A673 (cell line): ENCODE results near the gene DTNA. TPM values are rescaled to one million over a fixed set of nuclear protein-coding genes. Genes with fewer than 3 reads are reported as not detected.
A peak's percentile ranks its signal among the peaks of the same experiment; 100 is the strongest.

Source experiments
- BruUV-seq: library from RNA; stranded (reverse); fragments of 400-500 nt; replicated peaks from 2 replicates; lab custom pipeline; 2021; lab: Mats Ljungman, UMichigan
- CTCF ChIA-PET: fragments of 300-600 bp; sonication (Branson Sonifier 250); formaldehyde crosslinking; loops from one replicate; lab custom pipeline; 2022; ENCODE audit warnings: antibody characterized with exemption; lab: Charles Lee
- POLR2A ChIA-PET: fragments of 300-600 bp; sonication (Branson Sonifier 250); formaldehyde crosslinking; loops from one replicate; lab custom pipeline; 2022; ENCODE audit warnings: antibody characterized with exemption; ENCODE audit not compliant: low non-redundant PET; lab: Charles Lee
- DNase-seq: peaks from one replicate; pipeline ENCODE4 v3.0.0-alpha.2; 2015; ENCODE audit warnings: low spot score
- H3K27ac ChIP-seq: fragments of 200-600 bp; sonication (generic); 2 replicates; pipeline ENCODE4 v1.5.1; 2016; ENCODE audit warnings: mixed run types, low read depth, mild to moderate bottlenecking, mixed read lengths, antibody characterized with exemption, low read length; ENCODE audit not compliant: poor library complexity, severe bottlenecking
- H3K27me3 ChIP-seq: fragments of 200-600 bp; sonication (generic); replicated peaks from 2 replicates; pipeline ENCODE4 v1.6.1; 2017; ENCODE audit warnings: mixed run types, low read depth, mild to moderate bottlenecking, mixed read lengths, antibody characterized with exemption, low read length; ENCODE audit not compliant: insufficient read depth, poor library complexity
- H3K36me3 ChIP-seq: fragments of 200-600 bp; sonication (generic); 2 replicates; pipeline ENCODE4 v1.6.1; 2016; ENCODE audit warnings: mixed run types, mild to moderate bottlenecking, mixed read lengths, antibody characterized with exemption, low read length; ENCODE audit not compliant: insufficient read depth, poor library complexity, severe bottlenecking
- H3K4me1 ChIP-seq: fragments of 200-600 bp; sonication (generic); 2 replicates; pipeline ENCODE4 v1.6.1; 2017; ENCODE audit warnings: mixed run types, mild to moderate bottlenecking, mixed read lengths, antibody characterized with exemption, low read length; ENCODE audit not compliant: insufficient read depth, poor library complexity, severe bottlenecking
- H3K4me3 ChIP-seq: fragments of 200-600 bp; sonication (generic); 2 replicates; pipeline ENCODE4 v1.5.1; 2016; ENCODE audit warnings: low read depth, mixed run types, mild to moderate bottlenecking, mixed read lengths, low read length; ENCODE audit not compliant: poor library complexity, severe bottlenecking
- H3K9me3 ChIP-seq: fragments of 200-600 bp; sonication (generic); 2 replicates; pipeline ENCODE4 v1.6.1; 2016; ENCODE audit warnings: mixed run types, low read depth, mild to moderate bottlenecking, mixed read lengths, antibody characterized with exemption, low read length; ENCODE audit not compliant: poor library complexity, severe bottlenecking
- EZH2 ChIP-seq: fragments of 200-600 bp; sonication (generic); IDR thresholded peaks from 2 replicates; pipeline ENCODE4 v1.6.1; 2017; ENCODE audit warnings: borderline replicate concordance, low read depth, mild to moderate bottlenecking, mixed read lengths, antibody characterized with exemption, low read length; ENCODE audit not compliant: poor library complexity, severe bottlenecking
- intact Hi-C: fragments of 100-400 bp; cut with micrococcal nuclease; formaldehyde crosslinking; loops from one replicate; pipeline ENCODE4 v1.10.0; 2022; ENCODE audit not compliant: unreplicated experiment
- total RNA-seq: library from RNA; stranded (reverse); gene quantifications from 2 replicates; pipeline ENCODE4 v1.2.3, GENCODE V29; 2021
- TF ChIP-seq, protein P1 (sequence below): fragments of 300-800, 200-600 bp; sonication (generic); conservative IDR thresholded peaks from 2 replicates; pipeline ENCODE4 v1.5.1; 2017; ENCODE audit warnings: low read depth, mild to moderate bottlenecking, antibody characterized with exemption, low read length, moderate library complexity, mixed read lengths

The DTNA gene
- total RNA-seq, 1 experiment from 2014 or later = 18.6 TPM

DNA sequence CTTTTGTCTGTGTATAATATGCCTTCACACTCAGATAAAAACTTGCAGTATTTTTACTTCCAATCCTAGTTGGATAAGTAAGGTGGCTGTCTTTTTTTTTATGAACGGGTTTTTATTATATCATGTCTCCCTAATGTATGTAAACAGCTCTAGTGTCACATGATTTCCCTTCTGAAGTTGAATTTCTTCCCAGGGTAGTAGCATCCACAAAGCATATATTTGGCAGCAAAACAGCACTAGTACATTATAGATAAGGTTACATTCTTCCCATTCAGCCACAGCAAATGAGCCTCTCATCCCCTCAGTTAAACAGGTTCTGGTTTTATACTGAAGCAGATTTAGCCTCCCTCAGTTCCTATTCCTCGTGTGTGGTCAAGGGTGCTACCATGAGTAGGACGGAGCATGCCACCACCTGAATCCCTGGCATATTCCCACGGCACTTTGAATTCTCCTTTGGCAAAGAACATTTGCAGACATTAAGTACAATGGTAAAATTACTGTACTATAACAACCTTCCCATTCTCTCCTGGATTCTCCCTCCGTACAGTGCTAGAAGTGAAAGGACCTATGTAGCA is 15.4 kb upstream of the DTNA start:
- Histone ChIP-seq H3K36me3 (no peaks in the 10 kb centered on the region), H3K4me1 (peaks cover 38% of the 10 kb centered on the region), H3K9me3 (no peaks in the 10 kb centered on the region), H3K27ac (no peak overlapping the region), H3K27me3 (no peaks in the 10 kb centered on the region), H3K4me3 (no peak overlapping the region)
- POLR2A ChIA-PET = no interaction called here
- DNase-seq = no peak
- TF ChIP-seq, protein P1, sequence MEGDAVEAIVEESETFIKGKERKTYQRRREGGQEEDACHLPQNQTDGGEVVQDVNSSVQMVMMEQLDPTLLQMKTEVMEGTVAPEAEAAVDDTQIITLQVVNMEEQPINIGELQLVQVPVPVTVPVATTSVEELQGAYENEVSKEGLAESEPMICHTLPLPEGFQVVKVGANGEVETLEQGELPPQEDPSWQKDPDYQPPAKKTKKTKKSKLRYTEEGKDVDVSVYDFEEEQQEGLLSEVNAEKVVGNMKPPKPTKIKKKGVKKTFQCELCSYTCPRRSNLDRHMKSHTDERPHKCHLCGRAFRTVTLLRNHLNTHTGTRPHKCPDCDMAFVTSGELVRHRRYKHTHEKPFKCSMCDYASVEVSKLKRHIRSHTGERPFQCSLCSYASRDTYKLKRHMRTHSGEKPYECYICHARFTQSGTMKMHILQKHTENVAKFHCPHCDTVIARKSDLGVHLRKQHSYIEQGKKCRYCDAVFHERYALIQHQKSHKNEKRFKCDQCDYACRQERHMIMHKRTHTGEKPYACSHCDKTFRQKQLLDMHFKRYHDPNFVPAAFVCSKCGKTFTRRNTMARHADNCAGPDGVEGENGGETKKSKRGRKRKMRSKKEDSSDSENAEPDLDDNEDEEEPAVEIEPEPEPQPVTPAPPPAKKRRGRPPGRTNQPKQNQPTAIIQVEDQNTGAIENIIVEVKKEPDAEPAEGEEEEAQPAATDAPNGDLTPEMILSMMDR = no peak
- no peak for TF ChIP-seq EZH2
- no TSS peak for BruUV-seq
- CTCF ChIA-PET = no interaction called here
- intact Hi-C loops = no loop called here

DNA sequence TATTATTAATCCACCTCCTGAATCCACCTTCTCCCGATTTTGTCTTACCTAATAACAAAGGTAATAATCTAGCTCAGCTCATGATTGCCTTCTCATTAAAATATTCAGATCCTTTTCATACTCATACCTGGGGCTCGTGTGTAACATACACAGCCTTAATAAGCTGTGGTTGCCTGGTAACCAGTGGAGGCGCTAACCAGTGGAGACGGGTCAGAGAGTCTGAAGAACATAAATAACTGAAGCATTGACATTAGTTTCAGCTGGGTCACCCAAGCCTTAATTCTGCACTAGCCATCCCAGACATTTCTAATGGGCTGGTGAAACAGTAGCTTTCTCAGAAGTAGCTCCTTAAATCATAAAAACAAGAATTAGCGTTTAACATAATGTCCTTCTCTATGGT is 14.8 kb upstream of the DTNA start:
- DNase-seq = no peak
- Histone ChIP-seq H3K27me3 (no peaks in the 10 kb centered on the region), H3K4me1 (peaks cover 38% of the 10 kb centered on the region), H3K4me3 (no peak overlapping the region), H3K27ac (no peak overlapping the region), H3K9me3 (no peaks in the 10 kb centered on the region), H3K36me3 (no peaks in the 10 kb centered on the region)
- TF ChIP-seq EZH2 = no peak
- TF ChIP-seq, protein P1 = no peak
- POLR2A ChIA-PET = no interaction called here
- intact Hi-C loops = no loop called here
- CTCF ChIA-PET = no interaction called here
- BruUV-seq = no TSS peak

DNA sequence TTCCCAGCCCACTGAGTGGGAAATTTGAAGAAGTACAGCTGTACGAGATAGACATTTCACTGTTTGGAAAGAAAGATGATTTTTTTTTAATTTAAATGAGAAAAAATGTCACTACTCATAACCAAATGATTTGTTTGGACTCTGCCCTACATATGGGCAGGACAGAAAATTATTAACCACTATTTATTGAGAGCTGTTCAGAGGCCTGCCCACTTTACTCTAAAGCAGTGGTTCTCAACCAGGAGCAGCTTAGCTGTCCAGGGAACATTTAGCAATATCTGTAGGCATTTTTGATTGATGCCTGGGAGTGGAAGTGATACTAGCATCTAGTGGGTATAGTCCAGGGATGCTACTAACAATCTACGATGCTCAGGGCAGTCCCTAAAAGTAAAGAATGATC is 13.4 kb upstream of the DTNA start:
- ChIA-PET POLR2A (no interaction called here), CTCF (no interaction called here)
- BruUV-seq = no TSS peak
- Histone ChIP-seq H3K27me3 (no peaks in the 10 kb centered on the region), H3K4me3 (no peak overlapping the region), H3K36me3 (no peaks in the 10 kb centered on the region), H3K9me3 (no peaks in the 10 kb centered on the region), H3K27ac (peak overlapping the region; percentile 75), H3K4me1 (peaks cover 36% of the 10 kb centered on the region)
- TF ChIP-seq EZH2 = no peak
- TF ChIP-seq, protein P1 = no peak
- DNase-seq = no peak
- intact Hi-C loops = no loop called here
